ENCODE data around the gene FIZ1.

Gene FIZ1

GRCh38 chr19:55613930-55614710 is 14.8 kb upstream of the FIZ1 start:
- DNase-seq: no peak

DNA sequence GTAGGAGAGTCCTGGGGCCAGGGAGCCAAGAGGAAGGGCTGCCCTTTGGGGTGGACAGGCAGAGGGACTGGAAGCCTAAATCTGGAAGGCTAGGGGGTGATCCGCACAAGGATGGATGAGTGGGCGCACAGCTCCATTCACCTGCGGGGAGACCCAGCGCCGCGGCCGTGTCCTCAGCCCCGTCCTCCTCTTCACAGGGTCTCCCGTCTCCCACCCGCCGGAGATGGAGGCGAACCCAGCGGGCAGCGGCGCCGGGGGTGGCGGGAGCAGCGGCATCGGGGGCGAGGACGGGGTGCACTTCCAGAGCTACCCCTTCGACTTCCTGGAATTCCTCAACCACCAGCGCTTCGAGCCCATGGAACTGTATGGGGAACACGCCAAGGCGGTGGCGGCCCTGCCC is 14.1 kb upstream of the FIZ1 start:
- DNase-seq: no peak

GRCh38 chr19:55611983-55612645 is 12.8 kb upstream of the FIZ1 start:
- DNase-seq: no peak

GRCh38 chr19:55611300-55611982 is 12.1 kb upstream of the FIZ1 start:
- no peak for DNase-seq

DNA sequence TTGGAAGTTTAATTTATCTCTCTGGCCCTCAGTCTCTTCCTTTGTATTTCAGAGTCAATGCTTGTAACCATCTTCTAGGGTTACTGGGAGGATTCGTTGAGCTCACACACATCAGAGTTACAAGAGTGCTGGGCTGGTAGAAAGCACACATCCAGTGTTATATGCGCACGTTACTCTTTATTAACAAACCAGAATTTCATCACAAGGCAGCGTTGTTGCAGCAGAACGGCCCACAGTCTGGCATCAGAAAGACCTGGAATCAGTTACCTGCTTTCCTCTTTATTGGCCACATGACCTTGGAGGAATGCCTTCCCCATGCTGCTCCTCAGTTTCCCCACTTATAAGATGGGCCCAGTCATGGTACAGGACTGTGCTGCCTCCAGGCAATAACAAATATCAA is 10.0 kb upstream of the FIZ1 start:
- no peak for DNase-seq

DNA sequence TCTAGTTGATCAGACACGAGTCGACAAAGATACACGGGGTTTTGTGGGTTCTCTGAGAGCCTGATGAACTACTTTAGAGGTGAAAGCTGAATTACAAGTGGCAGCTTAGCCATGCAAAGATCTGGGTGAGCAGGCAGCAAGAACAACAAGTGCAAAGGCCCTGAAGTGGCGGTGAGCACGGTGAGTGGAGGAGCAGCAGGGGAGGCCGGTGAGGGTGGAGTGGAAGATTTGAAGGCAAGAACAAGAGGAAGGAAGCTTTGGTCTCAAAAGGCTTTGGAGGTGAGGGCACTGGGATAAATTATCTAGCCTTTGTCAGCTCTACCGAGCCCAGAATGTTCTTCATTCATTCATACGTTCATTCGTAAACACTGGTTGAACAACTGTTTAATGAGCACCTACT is 7.5 kb upstream of the FIZ1 start:
- no peak for DNase-seq

- DNase-seq: no peak
These were observed 7.1 kb upstream of the FIZ1 start for GRCh38 chr19:55606471-55606787.

GRCh38 chr19:55605637-55606470 is 6.5 kb upstream of the FIZ1 start, which contains the start of gene ZNF865:
TSS of gene ZNF865 (plus strand) at chr19:55605647. CDS start at chr19:55613619, 7,972 bp downstream.
- DNase-seq: peak in 41 of 51 donors; percentile 10 to 79 (median 42)

- DNase-seq: peak; percentile 58 to 98 (median 92)
These were observed 5.9 kb upstream of the FIZ1 start for GRCh38 chr19:55605207-55605636.

DNA sequence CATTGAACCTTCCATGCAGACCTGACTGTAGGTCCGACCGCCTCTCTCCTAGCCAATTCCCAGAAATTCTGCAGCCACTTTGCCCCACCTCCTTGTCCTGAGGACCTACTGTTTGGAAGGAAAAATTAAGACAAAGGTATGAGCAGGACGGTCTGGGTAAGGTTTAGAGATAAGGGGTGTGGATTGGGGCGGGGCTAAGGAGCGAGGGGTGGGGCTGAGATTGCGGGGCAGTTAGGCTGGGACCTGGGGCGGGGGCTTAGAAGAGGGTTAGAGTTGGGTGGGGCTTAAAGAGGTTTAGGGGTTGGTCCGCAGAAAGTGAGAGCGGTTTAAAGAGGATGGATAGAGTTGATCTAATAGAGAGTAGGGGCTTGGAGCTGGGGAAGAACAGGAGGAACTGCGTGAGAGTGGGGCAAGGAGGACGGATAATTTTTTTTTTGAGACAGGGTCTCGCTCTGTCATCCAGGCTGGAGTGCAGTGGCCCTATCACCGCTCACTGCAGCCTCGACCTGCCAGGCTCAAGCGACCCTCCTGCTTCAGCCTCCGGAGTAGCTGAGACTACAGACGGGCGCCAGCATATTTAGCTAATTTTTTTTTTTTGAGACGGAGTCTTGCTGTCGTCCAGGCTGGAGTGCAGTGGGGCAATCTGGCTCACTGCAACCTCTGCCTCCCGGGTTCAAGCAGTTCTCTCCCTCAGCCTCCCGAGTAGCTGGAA is 4.4 kb upstream of the FIZ1 start:
- no peak for DNase-seq

- DNase-seq: no peak
These were observed 3.8 kb upstream of the FIZ1 start for GRCh38 chr19:55603115-55603514.

DNA sequence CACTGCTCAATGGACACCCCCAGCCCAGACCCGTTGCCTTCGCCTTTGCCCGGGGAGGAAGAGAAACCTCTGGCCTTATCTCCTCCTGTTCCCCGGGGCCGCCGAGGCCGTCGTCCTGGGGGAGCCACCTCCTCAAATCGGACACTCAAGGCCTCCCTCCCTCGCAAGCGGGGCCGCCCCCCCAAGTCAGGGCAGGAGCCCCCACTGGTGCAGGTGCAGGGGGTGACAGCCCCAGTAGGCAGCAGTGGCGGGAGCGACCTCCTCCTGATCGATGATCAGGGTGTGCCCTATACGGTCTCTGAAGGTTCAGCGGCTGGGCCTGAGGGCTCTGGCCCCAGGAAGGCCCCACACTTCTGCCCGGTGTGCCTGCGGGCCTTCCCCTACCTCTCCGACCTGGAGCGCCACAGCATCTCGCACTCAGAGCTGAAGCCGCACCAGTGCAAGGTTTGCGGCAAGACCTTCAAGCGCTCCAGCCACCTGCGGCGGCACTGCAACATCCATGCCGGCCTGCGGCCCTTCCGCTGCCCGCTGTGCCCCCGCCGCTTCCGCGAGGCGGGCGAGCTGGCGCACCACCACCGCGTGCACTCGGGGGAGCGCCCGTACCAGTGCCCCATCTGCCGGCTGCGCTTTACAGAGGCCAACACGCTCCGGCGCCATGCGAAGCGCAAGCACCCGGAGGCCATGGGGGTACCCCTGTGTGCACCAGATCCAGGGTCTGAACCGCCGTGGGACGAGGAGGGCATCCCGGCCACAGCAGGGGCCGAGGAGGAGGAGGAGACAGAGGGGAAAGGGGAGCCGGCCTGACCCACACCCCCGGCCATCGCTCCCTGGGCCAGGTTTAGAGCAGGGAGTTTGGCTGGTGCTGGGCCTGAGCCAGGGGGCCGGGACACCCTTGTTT is 3.0 kb upstream of the FIZ1 start:
- no peak for DNase-seq

- DNase-seq: no peak
These were observed 1.8 kb upstream of the FIZ1 start for GRCh38 chr19:55601084-55601483.

DNA sequence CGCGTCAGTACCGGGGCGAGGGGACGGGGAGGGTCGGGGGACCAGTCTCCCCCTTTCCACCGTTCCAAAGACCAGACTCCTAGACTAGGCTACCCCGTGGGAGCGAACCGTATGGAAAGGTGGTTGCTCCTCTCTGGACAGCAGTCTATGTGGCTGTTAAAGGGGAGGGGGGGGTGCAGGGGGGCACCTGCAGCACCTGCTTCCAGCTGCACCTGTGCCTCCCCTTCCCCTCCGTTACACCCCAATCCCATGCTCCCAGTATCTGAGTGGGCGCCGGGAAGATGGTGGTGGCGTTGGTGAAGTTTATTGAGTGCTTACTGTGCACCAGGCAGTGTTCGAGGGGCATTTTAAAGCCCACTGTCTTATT is 1.3 kb upstream of the FIZ1 start:
- peak in 2 of 51 donors; percentile 43 to 44 for DNase-seq

GRCh38 chr19:55599842-55600661 is 735 bp upstream of the FIZ1 start, which contains the start of gene ZNF524:
TSS of gene ZNF524 (plus strand) at chr19:55600288. CDS start at chr19:55602113, 1,825 bp downstream.
- peak; percentile 73 to 100 (median 90) for DNase-seq

- peak; percentile 73 to 98 (median 89) for DNase-seq
These were observed 424 bp downstream of the FIZ1 start for GRCh38 chr19:55598719-55599467.

GRCh38 chr19:55598034-55598433 is 1.3 kb downstream of the FIZ1 start:
- DNase-seq: no peak

GRCh38 chr19:55597501-55597921 is 1.8 kb downstream of the FIZ1 start:
- DNase-seq: no peak
